GM19467 (cell line): Measurements from ENCODE around the gene A1BG.

Experiments
- ATAC-seq: cut with Tn5 transposase; IDR thresholded peaks from one replicate; pipeline ENCODE4 v1.9.1; 2021; ENCODE audit warnings: mild to moderate bottlenecking, moderate library complexity; ENCODE audit not compliant: unreplicated experiment

A1BG gene

GRCh38 chr19:58305065-58305931 is 48.0 kb downstream of the A1BG start, which contains the start of gene ERVK3-1:
ERVK3-1 (plus strand) TSS chr19:58305377; CDS start chr19:58312169, 6,792 bp downstream.
- ATAC-seq, result peak; percentile 96

DNA sequence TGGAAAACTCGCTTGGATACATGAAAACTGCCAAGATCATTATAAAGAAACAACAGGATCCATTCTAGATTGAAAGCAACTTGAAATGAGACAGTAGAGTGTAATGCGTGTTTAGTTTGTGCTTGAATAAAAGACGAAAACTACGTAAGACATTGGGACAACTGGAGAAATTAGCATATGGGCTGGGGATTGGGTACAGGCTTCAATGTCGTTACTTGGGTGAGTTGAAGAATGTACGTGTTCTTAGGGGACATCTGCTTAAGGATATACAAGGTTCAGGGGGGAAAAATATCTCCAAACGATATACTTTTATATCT is 48.6 kb downstream of the A1BG start:
- peak; percentile 2 for ATAC-seq

- ATAC-seq, result no peak
Observed at GRCh38 chr19:58304255-58304654, 49.0 kb downstream of the A1BG start.

- ATAC-seq, result no peak
Observed at GRCh38 chr19:58300620-58301019, 52.7 kb downstream of the A1BG start.

- no peak for ATAC-seq
Observed at GRCh38 chr19:58296104-58296503, 57.2 kb downstream of the A1BG start.
